HG03039 (cell line): ENCODE results near the gene TK2.
A peak's percentile ranks its signal among the peaks of the same experiment; 100 is the strongest.
"Not testable (repeated sequence)": the region's sequence is repeated elsewhere in the genome, so short reads cannot be mapped to it uniquely, and the experiment has no call there.

Source experiments
- ATAC-seq: cut with Tn5 transposase; IDR thresholded peaks from one replicate; pipeline ENCODE4 v1.9.1; 2021; ENCODE audit warnings: mild to moderate bottlenecking, moderate library complexity; ENCODE audit not compliant: unreplicated experiment

TK2 gene

DNA sequence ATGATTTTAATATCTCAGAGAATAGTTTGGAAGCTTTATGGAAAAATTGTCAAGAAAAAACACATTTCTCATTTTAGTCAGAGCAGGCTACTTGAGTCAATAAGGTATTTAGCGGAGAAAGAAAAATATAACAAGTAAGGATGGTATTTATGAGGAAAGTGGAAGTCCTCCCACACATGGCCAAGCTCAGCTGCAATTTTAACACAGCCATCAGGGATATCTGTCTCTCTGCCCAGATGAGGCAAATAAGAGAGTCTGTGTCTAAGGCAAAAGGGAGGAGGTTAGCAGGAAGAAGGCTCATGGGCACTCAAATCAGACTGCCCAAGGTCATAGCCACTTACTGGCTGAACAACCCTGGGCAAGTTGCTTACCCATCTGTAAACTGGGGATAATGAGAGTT is 24.2 kb upstream of the TK2 start:
- no peak for ATAC-seq

DNA sequence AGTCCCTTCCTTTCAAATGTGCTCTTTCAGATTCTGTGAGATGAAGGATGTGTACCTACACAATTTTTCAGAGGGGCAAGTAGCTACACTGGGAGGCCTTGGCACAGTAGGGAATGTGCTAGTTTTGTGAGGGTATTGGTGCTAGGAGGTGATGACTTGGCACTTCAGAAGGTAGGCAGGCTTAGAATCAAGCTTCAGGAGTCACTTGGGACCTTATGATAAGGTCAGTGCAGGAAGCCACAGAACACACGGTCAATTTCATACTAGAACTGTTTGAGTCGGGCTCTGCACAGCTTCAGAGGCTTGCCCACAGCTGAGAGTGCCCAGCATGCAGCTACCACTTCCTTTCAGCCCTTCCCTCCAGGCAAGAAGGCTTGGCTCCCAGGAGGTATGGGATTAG is 22.4 kb upstream of the TK2 start:
- no peak for ATAC-seq

- ATAC-seq, result no peak
Observed at GRCh38 chr16:66569827-66570405, 20.0 kb upstream of the TK2 start.

DNA sequence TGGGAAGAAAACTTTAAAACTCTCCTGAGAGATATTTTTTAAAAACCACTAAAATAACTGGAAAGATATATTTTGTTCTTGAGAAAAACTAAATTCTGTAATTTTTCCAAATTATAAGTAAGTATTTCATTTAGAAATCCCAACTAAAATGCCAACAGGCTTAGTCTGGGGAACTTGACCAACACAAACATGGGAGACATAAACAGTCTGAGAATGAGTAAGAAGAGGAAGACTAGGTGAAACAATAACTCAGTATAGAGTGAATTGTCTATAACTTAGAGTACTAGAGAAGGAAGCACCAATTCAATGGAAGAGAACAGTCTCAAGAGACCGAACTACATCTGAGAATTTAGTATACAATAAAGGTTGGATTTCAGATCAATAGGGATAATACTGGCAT is 19.2 kb upstream of the TK2 start:
- ATAC-seq, result no peak

DNA sequence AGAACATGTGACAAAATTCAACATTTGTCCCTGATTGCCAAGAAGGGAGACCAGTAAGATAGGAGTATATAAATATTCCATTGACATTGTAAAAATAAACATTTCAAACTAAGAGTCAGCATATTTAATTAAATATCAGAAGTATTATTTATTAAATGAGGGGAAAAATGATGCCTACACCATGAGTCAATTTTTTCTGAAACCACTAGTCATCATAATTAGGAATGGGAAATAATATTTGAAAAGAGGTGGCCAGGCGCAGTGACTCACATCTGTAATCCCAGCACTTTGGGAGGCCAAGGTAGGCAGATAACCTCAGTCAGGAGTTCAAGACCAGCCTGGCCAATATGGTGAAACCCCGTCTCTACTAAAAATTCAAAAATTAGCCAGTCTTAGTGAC is 18.4 kb upstream of the TK2 start:
- ATAC-seq, result no peak

- not testable (repeated sequence) for ATAC-seq
Observed at GRCh38 chr16:66567270-66567669, 17.3 kb upstream of the TK2 start.

DNA sequence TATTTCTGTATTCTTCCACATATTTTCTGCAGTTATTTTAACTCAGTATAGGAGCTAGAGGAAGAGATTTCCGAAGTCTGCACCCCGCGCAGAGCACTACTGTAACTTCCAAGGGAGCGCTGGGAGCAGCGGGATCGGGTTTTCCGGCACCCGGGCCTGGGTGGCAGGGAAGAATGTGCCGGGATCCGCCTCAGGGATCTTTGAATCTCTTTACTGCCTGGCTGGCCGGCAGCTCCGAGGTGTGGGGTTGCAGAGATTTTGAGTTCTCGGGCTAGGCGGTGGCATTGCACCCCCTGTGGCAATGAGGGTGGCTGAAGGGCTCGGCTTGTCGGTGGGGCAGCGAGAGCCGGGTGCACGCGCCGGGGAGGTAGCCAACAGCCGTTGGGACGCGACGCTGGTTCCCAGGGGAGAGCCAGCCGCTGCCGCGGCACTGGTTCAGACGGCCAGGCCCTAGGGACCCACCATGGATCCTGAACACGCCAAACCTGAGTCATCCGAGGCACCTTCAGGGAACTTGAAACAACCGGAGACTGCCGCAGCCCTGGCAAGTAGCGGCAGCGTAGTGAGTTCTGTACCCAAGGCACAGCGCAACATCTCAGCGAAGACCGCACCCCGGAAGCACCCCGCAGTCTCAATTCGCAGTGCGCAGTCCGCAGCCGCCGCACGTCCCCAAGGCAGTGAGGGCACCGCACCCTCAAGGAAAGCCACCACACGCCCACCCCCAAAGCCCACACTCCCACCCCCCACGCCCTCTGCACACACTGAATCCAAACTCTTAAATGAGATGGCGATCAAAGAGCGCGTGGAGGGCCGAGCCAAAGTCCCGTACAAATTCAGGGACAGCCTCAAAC is 16.4 kb upstream of the TK2 start, which contains the start of gene CMTM1:
Gene CMTM1, plus strand, starts transcription at position 389 of the 851 bp plus-strand sequence. Its CDS starts 75 bp downstream, at position 464.
- no peak for ATAC-seq

DNA sequence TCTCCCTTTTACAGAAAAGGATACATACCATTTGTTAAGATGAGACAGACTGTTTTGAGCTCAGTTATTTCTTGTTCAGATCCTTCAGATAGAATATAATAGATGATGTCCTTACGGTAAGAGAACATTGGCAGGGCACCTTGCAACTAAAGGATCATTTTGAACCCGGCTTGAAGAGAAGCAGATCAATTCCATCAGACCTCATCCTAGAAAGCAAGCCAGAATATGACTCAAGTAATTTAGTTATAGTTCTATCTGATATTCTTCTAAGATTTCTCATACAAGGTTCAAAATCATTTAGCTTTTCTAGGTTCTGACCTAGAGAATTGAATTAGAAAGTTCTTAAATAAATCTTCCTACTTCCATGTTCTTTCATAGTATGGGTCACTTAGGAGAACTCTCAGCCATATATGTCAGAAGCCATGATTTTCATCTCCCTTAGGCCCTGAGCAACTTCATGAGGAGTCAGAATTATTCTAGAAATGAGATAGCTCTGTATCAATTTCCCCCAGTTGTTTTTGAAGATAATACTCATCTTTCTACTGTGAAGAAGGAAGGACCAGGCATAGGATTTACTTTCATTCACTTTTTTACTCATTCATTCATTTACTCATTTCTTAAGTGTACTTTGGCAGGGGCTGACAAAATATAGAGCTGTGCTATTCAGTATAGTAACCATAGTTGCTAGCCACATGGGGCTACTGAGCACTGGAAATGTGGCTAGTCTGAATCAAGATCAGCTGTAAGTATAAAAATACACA is 13.8 kb upstream of the TK2 start:
- ATAC-seq, result no peak

DNA sequence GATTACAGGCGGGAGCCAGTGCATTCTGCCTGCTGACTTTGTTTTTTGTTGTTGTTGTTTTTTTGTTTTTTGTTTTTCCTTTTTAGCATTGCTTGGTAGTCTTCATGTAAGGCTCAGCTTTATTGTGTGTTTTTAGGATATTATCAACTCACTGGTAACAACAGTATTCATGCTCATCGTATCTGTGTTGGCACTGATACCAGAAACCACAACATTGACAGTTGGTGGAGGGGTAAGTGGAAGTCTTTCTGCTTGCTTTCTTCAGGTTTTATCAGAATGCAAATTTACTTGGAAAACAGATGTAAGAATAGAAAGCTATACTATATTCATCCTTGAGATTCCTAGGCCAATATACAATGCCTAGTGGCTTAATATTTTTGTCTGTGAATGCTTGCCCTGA is 13.1 kb upstream of the TK2 start:
- ATAC-seq, result no peak

GRCh38 chr16:66562409-66562808 is 12.5 kb upstream of the TK2 start:
- ATAC-seq, result no peak

DNA sequence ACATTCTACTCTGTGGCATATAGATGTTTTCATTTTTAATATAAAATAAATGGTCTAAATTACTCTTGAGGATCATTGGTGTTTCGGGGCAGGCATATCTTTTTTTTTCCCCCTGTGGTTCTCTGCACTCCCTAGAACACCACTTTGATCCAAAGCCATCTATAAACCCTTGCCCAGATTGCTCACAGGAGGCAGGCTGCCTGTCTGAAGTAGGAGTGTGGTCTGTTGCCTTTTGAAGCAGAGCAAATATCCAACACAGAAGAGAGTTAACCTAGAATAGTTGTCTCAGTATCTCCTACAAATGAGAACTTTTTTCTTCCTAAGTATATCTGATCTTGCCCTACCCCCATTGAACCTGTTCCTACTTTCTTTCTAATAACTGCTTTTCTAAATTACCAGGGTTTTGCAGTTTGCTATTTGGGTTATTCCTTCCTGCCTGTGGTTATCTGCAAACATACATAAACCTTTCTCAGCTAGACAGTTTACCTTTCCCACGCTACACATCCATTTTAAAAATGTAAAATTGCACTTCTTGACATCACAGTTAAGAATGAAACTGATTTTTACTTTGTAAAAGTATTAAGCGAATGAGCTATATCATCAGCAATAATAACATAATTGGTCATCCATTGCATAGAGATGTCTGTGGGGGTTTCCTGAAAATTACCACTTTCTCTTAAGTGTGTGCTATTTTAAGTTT is 11.6 kb upstream of the TK2 start:
- no peak for ATAC-seq

GRCh38 chr16:66560107-66560506 is 10.2 kb upstream of the TK2 start:
- no peak for ATAC-seq

DNA sequence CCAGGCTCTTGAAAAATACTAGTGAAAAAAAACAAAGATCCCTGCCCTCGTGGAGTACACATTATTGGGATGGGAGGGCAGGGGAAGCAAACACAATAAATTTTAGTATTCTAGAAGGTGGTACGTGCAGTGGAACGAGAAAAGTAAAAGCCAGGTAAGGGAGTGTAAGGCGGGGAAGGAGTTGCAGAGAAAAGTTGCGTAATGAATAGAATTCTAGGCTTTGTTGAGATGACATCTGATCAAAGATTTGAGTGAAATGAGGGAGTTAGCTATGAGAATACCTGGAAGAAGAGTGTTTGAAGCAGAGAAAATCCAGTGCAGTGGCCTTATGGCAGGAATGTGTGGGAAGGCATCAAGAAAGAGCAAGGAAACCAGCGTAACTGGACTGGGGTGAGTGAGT is 4.6 kb upstream of the TK2 start:
- no peak for ATAC-seq

DNA sequence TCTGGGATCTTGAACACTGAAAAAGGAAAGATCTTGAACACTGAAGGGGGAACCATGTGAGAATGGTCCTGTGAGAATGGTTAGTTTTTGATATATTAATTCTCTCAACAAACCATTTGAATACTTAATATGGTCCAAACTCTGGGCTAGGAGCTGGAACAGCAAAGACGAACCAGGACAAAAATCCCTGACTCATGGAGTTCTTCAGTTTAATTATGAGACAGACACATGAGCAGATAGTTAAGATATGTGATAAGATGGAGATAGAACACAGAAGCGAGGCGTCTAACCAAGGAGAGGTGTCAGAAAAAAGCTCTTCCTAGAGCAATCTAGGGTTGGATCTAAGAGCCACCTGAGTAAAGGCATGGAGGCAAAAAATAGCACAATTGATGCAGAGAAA is 4.1 kb upstream of the TK2 start:
- ATAC-seq, result no peak

- no peak for ATAC-seq
Observed at GRCh38 chr16:66553223-66553622, 3.3 kb upstream of the TK2 start.

- peak; percentile 67 for ATAC-seq
Observed at GRCh38 chr16:66552286-66553177, 2.6 kb upstream of the TK2 start, which contains the start of gene CKLF. CKLF (plus strand) TSS chr16:66552576; CDS start chr16:66552716, 140 bp downstream.

- no peak for ATAC-seq
Observed at GRCh38 chr16:66551788-66552285, 1.9 kb upstream of the TK2 start.

DNA sequence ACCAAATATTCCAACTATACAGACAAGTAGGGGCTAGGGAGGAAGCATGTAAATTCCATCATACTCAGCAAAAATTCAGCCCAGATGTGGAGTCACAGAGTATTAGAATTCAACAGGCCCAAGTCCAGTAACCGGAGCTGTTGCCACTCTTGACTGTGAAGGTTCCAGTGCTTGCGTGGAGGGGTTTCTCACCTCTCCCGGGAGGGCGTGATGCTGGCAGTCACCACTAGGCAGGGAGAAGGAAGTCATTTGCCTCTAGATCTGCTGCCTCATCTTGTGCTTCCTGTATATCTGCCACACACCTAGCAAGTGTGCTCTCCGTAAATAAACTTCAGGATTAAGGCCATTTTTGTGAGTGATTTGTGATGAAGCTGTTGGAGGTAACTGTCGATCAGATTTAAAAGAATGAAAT is 1.4 kb upstream of the TK2 start:
- ATAC-seq, result no peak

GRCh38 chr16:66548868-66549267 is 1.1 kb downstream of the TK2 start:
- ATAC-seq, result no peak

GRCh38 chr16:66548068-66548467 is 1.9 kb downstream of the TK2 start:
- no peak for ATAC-seq
